K562 (cell line): ENCODE data around the gene SYN1. TPM values are rescaled to one million over a fixed set of nuclear protein-coding genes. Genes with fewer than 3 reads are reported as not detected.

ENCODE experiments used
- EP400 ChIP-seq: fragments of 450-650 bp; IDR thresholded peaks from 2 replicates; pipeline ENCODE4 v1.6.1; 2017; ENCODE audit warnings: antibody characterized with exemption, mild to moderate bottlenecking, moderate library complexity
- ERF ChIP-seq: fragments of 450-650 bp; formaldehyde crosslinking; IDR thresholded peaks from 2 replicates; pipeline ENCODE4 v1.4.0; 2020; ENCODE audit warnings: mild to moderate bottlenecking, mixed read lengths
- FOS ChIP-seq: IDR thresholded peaks from 3 replicates; pipeline ENCODE4 v1.6.1; 2011; ENCODE audit not compliant: insufficient read length; ENCODE audit errors: extremely low read depth
- L3MBTL2 ChIP-seq: fragments of 450-650 bp; IDR thresholded peaks from 2 replicates; pipeline ENCODE4 v1.6.1; 2016; ENCODE audit warnings: mild to moderate bottlenecking, moderate library complexity
- MIER1 ChIP-seq: fragments of 450-650 bp; IDR thresholded peaks from 2 replicates; pipeline ENCODE4 v1.6.1; 2016; ENCODE audit warnings: antibody characterized with exemption, mild to moderate bottlenecking, low read depth
- NELFE ChIP-seq: IDR thresholded peaks from 2 replicates; pipeline ENCODE4 v1.6.1; 2011; ENCODE audit warnings: mild to moderate bottlenecking; ENCODE audit not compliant: insufficient read depth, insufficient read length
- PHF20 ChIP-seq: fragments of 450-650 bp; IDR thresholded peaks from 2 replicates; pipeline ENCODE4 v1.6.1; 2018; ENCODE audit not compliant: partially characterized antibody
- PHF21A ChIP-seq: fragments of 450-650 bp; IDR thresholded peaks from 2 replicates; pipeline ENCODE4 v1.6.1; 2017; ENCODE audit warnings: low read depth, borderline replicate concordance
- TAF15 ChIP-seq: fragments of 200-400 bp; formaldehyde crosslinking; IDR thresholded peaks from 2 replicates; pipeline ENCODE4 v1.6.1; 2017; ENCODE audit warnings: mild to moderate bottlenecking, low read depth, low read length, moderate library complexity
- TCF3 ChIP-seq: sonication (generic); formaldehyde crosslinking; IDR thresholded peaks from 2 replicates; pipeline ENCODE4 v1.4.0; 2020; ENCODE audit warnings: mild to moderate bottlenecking, missing genetic modification reagents
- XRCC4 ChIP-seq: IDR thresholded peaks from one replicate; pipeline ENCODE4 v1.6.1; 2011; ENCODE audit not compliant: insufficient read depth, insufficient read length; ENCODE audit errors: extremely low read depth
- ZNF384 ChIP-seq: IDR thresholded peaks from 2 replicates; pipeline ENCODE4 v1.6.1; 2012; ENCODE audit warnings: low read depth, low read length, improper control_type of control experiment
- ZNF583 ChIP-seq: fragments of 250-450 bp; sonication (Bioruptor Pico); IDR thresholded peaks from 2 replicates; pipeline ENCODE4 v1.4.0; 2020
- ZNF584 ChIP-seq: fragments of 200-800 bp; sonication (Bioruptor generic); IDR thresholded peaks from 2 replicates; pipeline ENCODE4 v1.6.1; 2016; ENCODE audit warnings: low read depth, mild to moderate bottlenecking, missing genetic modification characterization, missing compliant biosample characterization
- ZNF766 ChIP-seq: fragments of 200-800 bp; sonication (Bioruptor generic); conservative IDR thresholded peaks from 2 replicates; pipeline ENCODE4 v1.6.1; 2016; ENCODE audit warnings: missing genetic modification characterization, missing compliant biosample characterization
- polyA plus RNA-seq, 8 experiments: library from polyadenylated mRNA; depleted of rRNA in 4 of 8; stranded (reverse) in 5 of 8; unstranded in 3 of 8; fragments of >200 nt; fragmentation: Nextera tagmentation in 2 of 8; fragmentation: Illumina TruSeq in 1 of 8; extraction: Ambion mirVana in 2 of 8; extraction: Trizol in 1 of 8; gene quantifications; 2 replicates each; pipeline versions ENCODE4 v1.2.1 to v1.2.3, GENCODE V29; 2011 to 2014; ENCODE audit warnings: inconsistent platforms in 1 of 8, missing spikeins in 1 of 8
- total RNA-seq, 7 experiments: library from RNA; depleted of rRNA in 6 of 7; stranded (reverse); fragments of >200 nt in 6 of 7; fragmentation: Illumina TruSeq in 2 of 7; extraction: Trizol in 2 of 7; gene quantifications; 2 replicates each; pipeline versions ENCODE4 v1.2.1 to v1.2.3, GENCODE V29; 2011 to 2021; ENCODE audit warnings: low replicate concordance in 1 of 7
- TF ChIP-seq, protein P1 (sequence below): sonication (generic); formaldehyde crosslinking; IDR thresholded peaks from 2 replicates; pipeline ENCODE4 v1.8.0; 2022; ENCODE audit warnings: mild to moderate bottlenecking, missing genetic modification reagents
- TF ChIP-seq, protein P2 (sequence below): fragments of 450-650 bp; IDR thresholded peaks from 2 replicates; pipeline ENCODE4 v1.6.1; 2016
- TF ChIP-seq, protein P3 (sequence below): sonication (generic); IDR thresholded peaks from 2 replicates; pipeline ENCODE4 v1.6.1; 2016
- TF ChIP-seq, protein P4 (sequence below): fragments of 250-450 bp; sonication (Bioruptor Pico); IDR thresholded peaks from 2 replicates; pipeline ENCODE4 v1.6.1; 2021; ENCODE audit warnings: mild to moderate bottlenecking

SYN1 gene
- total and polyA plus RNA-seq, 9 of the 15 experiments (the other 6 are each of a cell fraction or from before 2014, with no cell fraction given): 0.01 to 0.28 (median 0.18) TPM; not detected in 2

DNA sequence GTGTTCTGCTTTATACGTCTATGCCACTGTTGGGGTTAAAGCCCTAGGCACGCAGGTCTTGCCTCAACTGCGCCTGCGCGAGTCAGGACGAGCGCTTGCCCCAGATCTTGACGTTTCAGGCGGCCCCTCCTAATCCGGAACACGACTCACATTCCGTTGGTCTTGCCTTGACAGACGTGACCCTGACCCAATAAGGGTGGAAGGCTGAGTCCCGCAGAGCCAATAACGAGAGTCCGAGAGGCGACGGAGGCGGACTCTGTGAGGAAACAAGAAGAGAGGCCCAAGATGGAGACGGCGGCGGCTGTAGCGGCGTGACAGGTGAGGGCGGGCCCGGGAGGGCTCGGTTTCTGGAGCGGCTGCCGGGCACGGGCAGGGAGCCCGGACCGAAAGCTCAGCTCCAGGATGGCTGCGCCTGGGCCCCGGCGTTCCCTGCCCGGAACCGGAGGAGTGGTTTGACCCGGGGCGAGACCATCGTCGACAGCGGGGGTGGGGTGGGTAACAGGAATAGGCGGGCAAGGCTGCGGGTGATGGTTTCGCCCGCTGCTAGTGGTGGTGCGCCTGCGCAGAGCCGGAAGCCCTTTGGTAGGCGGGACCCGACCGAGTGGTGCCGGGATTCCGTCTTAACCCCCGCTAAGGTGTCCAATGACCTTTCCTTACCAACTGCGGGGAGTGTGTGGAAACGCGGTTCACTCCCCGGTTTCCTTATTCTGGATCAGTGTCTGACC lies 58.6 kb downstream of the SYN1 start, which contains the start of gene ARAF (continued):
- TF ChIP-seq, protein P1, sequence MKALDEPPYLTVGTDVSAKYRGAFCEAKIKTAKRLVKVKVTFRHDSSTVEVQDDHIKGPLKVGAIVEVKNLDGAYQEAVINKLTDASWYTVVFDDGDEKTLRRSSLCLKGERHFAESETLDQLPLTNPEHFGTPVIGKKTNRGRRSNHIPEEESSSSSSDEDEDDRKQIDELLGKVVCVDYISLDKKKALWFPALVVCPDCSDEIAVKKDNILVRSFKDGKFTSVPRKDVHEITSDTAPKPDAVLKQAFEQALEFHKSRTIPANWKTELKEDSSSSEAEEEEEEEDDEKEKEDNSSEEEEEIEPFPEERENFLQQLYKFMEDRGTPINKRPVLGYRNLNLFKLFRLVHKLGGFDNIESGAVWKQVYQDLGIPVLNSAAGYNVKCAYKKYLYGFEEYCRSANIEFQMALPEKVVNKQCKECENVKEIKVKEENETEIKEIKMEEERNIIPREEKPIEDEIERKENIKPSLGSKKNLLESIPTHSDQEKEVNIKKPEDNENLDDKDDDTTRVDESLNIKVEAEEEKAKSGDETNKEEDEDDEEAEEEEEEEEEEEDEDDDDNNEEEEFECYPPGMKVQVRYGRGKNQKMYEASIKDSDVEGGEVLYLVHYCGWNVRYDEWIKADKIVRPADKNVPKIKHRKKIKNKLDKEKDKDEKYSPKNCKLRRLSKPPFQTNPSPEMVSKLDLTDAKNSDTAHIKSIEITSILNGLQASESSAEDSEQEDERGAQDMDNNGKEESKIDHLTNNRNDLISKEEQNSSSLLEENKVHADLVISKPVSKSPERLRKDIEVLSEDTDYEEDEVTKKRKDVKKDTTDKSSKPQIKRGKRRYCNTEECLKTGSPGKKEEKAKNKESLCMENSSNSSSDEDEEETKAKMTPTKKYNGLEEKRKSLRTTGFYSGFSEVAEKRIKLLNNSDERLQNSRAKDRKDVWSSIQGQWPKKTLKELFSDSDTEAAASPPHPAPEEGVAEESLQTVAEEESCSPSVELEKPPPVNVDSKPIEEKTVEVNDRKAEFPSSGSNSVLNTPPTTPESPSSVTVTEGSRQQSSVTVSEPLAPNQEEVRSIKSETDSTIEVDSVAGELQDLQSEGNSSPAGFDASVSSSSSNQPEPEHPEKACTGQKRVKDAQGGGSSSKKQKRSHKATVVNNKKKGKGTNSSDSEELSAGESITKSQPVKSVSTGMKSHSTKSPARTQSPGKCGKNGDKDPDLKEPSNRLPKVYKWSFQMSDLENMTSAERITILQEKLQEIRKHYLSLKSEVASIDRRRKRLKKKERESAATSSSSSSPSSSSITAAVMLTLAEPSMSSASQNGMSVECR (CRISPR knock-in tag): 0 out of 2 replicates have a peak, but pooled peaks have one; percentile 33
- TF ChIP-seq TCF3 (CRISPR knock-in tag) (peak; percentile 49; the same call in 1 of the 2 replicates), NELFE (no peak), ERF (CRISPR knock-in tag) (no peak), FOS (peak; percentile 98), ZNF766 (no peak), TAF15 (no peak), ZNF384 (no peak), XRCC4 (no peak), PHF21A (no peak), PHF20 (no peak), MIER1 (no peak), ZNF583 (CRISPR knock-in tag) (no peak), ZNF584 (CRISPR knock-in tag) (no peak), L3MBTL2 (no peak), EP400 (peak; percentile 89)
- TF ChIP-seq, protein P2, sequence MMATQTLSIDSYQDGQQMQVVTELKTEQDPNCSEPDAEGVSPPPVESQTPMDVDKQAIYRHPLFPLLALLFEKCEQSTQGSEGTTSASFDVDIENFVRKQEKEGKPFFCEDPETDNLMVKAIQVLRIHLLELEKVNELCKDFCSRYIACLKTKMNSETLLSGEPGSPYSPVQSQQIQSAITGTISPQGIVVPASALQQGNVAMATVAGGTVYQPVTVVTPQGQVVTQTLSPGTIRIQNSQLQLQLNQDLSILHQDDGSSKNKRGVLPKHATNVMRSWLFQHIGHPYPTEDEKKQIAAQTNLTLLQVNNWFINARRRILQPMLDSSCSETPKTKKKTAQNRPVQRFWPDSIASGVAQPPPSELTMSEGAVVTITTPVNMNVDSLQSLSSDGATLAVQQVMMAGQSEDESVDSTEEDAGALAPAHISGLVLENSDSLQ: peak; percentile 99
- TF ChIP-seq, protein P3, sequence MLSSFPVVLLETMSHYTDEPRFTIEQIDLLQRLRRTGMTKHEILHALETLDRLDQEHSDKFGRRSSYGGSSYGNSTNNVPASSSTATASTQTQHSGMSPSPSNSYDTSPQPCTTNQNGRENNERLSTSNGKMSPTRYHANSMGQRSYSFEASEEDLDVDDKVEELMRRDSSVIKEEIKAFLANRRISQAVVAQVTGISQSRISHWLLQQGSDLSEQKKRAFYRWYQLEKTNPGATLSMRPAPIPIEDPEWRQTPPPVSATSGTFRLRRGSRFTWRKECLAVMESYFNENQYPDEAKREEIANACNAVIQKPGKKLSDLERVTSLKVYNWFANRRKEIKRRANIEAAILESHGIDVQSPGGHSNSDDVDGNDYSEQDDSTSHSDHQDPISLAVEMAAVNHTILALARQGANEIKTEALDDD: no peak
- TF ChIP-seq, protein P4, sequence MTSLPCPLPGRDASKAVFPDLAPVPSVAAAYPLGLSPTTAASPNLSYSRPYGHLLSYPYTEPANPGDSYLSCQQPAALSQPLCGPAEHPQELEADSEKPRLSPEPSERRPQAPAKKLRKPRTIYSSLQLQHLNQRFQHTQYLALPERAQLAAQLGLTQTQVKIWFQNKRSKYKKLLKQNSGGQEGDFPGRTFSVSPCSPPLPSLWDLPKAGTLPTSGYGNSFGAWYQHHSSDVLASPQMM (CRISPR knock-in tag): no peak
